Osteocyte (in vitro differentiated cells): ENCODE data around the gene PKNOX2. TPM values are rescaled to one million over a fixed set of nuclear protein-coding genes. Genes with fewer than 3 reads are reported as not detected.
A peak's percentile ranks its signal among the peaks of the same experiment; 100 is the strongest.

Experiments
- DNase-seq: peaks from one replicate; pipeline ENCODE4 v3.0.0; 2021; ENCODE audit warnings: mixed read lengths; ENCODE audit not compliant: unreplicated experiment; ENCODE audit errors: extremely low spot score
- H3K27ac Mint-ChIP-seq: one replicate; pipeline ENCODE4 v1.8.0; 2021; ENCODE audit warnings: mild to moderate bottlenecking, mixed read lengths; ENCODE audit not compliant: unreplicated experiment
- H3K27me3 Mint-ChIP-seq: one replicate; pipeline ENCODE4 v1.8.0; 2021; ENCODE audit warnings: mixed read lengths; ENCODE audit not compliant: unreplicated experiment
- H3K36me3 Mint-ChIP-seq: one replicate; pipeline ENCODE4 v1.8.0; 2021; ENCODE audit warnings: mixed read lengths; ENCODE audit not compliant: unreplicated experiment
- H3K4me1 Mint-ChIP-seq: one replicate; pipeline ENCODE4 v1.8.0; 2021; ENCODE audit warnings: mixed read lengths; ENCODE audit not compliant: unreplicated experiment
- H3K4me3 Mint-ChIP-seq: one replicate; pipeline ENCODE4 v1.8.0; 2021; ENCODE audit warnings: mild to moderate bottlenecking, moderate library complexity, mixed read lengths; ENCODE audit not compliant: unreplicated experiment
- H3K9me3 Mint-ChIP-seq: one replicate; pipeline ENCODE4 v1.8.0; 2021; ENCODE audit warnings: mixed read lengths; ENCODE audit not compliant: unreplicated experiment
- total RNA-seq: library from RNA; stranded (reverse); gene quantifications from 2 replicates; pipeline ENCODE4 v1.2.1, GENCODE V29; 2021
- TF ChIP-seq, protein P1 (sequence below): fragments of 200-600 bp; sonication (generic); IDR thresholded peaks from 2 replicates; pipeline ENCODE4 v1.5.0; 2021; ENCODE audit warnings: antibody characterized with exemption, mild to moderate bottlenecking, moderate library complexity

Gene PKNOX2
- total RNA-seq, 1 donor from 2014 or later = 89.3 TPM

- TF ChIP-seq, protein P1, sequence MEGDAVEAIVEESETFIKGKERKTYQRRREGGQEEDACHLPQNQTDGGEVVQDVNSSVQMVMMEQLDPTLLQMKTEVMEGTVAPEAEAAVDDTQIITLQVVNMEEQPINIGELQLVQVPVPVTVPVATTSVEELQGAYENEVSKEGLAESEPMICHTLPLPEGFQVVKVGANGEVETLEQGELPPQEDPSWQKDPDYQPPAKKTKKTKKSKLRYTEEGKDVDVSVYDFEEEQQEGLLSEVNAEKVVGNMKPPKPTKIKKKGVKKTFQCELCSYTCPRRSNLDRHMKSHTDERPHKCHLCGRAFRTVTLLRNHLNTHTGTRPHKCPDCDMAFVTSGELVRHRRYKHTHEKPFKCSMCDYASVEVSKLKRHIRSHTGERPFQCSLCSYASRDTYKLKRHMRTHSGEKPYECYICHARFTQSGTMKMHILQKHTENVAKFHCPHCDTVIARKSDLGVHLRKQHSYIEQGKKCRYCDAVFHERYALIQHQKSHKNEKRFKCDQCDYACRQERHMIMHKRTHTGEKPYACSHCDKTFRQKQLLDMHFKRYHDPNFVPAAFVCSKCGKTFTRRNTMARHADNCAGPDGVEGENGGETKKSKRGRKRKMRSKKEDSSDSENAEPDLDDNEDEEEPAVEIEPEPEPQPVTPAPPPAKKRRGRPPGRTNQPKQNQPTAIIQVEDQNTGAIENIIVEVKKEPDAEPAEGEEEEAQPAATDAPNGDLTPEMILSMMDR = no peak
- H3K9me3 Mint-ChIP-seq = no peaks in the 10 kb centered on the region
- H3K36me3 Mint-ChIP-seq = peaks cover 38% of the 10 kb centered on the region
- peaks cover 65% of the 10 kb centered on the region for H3K4me1 Mint-ChIP-seq
- peak overlapping the region; percentile 14 for H3K27ac Mint-ChIP-seq
- no peak overlapping the region for H3K4me3 Mint-ChIP-seq
- DNase-seq = no peak
- no peaks in the 10 kb centered on the region for H3K27me3 Mint-ChIP-seq
Observed at GRCh38 chr11:125304876-125305275, 140.3 kb downstream of the PKNOX2 start.

DNA sequence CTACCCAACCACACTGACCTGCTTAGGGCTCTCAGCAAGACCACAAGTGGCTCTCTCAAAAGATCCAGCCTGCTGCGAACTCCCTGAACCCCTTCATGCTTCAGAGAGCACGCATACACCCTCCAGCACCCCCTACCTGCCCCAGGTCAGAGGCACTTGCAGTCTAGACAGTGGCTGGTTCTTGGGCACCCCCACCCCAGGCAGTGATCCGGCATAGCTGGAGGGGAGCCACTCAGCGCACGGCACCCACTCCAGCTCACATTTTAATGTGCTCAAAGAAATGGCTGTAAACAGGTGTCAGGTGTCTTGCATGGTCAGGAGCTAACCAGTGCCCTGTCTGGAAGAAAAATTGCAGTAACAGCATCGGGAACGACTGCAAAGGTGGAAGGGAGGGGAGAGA is 140.8 kb downstream of the PKNOX2 start:
- Mint-ChIP-seq H3K36me3 (peaks cover 39% of the 10 kb centered on the region), H3K27ac (no peak overlapping the region), H3K9me3 (no peaks in the 10 kb centered on the region), H3K27me3 (no peaks in the 10 kb centered on the region), H3K4me1 (peaks cover 62% of the 10 kb centered on the region), H3K4me3 (no peak overlapping the region)
- DNase-seq = no peak
- TF ChIP-seq, protein P1 = no peak

GRCh38 chr11:125306476-125306875 is 141.9 kb downstream of the PKNOX2 start:
- Mint-ChIP-seq H3K4me1 (peaks cover 60% of the 10 kb centered on the region), H3K9me3 (no peaks in the 10 kb centered on the region), H3K4me3 (no peak overlapping the region), H3K36me3 (peaks cover 44% of the 10 kb centered on the region), H3K27ac (no peak overlapping the region), H3K27me3 (no peaks in the 10 kb centered on the region)
- DNase-seq = no peak
- TF ChIP-seq, protein P1 = no peak

DNA sequence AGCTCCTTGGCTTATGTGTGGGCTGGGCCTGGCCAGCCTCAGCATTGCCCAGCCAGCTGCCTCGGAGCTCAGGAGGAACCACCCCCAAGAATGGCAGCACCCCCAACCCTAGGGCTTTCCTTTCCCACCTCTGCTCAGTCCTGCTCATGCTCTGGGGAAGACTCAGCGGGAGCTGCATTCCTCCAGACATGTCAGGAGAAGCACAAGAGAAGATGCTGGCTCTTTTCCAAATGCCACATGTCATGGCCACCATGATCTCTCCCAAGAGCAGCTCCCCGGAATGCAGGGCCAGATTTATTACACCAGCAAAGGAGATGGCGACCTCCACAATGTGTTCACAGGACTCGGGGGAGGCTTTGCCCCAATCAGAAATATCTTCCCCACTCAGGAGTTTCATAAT is 143.7 kb downstream of the PKNOX2 start:
- Mint-ChIP-seq H3K27ac (no peak overlapping the region), H3K4me1 (peaks cover 60% of the 10 kb centered on the region)
- DNase-seq = no peak

GRCh38 chr11:125312391-125312790 is 147.8 kb downstream of the PKNOX2 start:
- peaks cover 4% of the 10 kb centered on the region for H3K9me3 Mint-ChIP-seq
- TF ChIP-seq, protein P1 = no peak
- peak overlapping the region; percentile 55 for H3K27ac Mint-ChIP-seq
- peaks cover 46% of the 10 kb centered on the region for H3K36me3 Mint-ChIP-seq
- H3K27me3 Mint-ChIP-seq = no peaks in the 10 kb centered on the region
- H3K4me1 Mint-ChIP-seq = peaks cover 86% of the 10 kb centered on the region
- DNase-seq = no peak
- H3K4me3 Mint-ChIP-seq = no peak overlapping the region

More for the DNA sequence above, 143.7 kb downstream of the PKNOX2 start:
- H3K9me3 Mint-ChIP-seq = no peaks in the 10 kb centered on the region
- no peak overlapping the region for H3K4me3 Mint-ChIP-seq
- H3K36me3 Mint-ChIP-seq = peaks cover 47% of the 10 kb centered on the region
- H3K27me3 Mint-ChIP-seq = no peaks in the 10 kb centered on the region
- TF ChIP-seq, protein P1 = no peak
